ENCODE data around the gene SMARCD2.
"Not testable (repeated sequence)": the region's sequence is repeated elsewhere in the genome, so short reads cannot be mapped to it uniquely, and the experiment has no call there.

SMARCD2 gene

DNA sequence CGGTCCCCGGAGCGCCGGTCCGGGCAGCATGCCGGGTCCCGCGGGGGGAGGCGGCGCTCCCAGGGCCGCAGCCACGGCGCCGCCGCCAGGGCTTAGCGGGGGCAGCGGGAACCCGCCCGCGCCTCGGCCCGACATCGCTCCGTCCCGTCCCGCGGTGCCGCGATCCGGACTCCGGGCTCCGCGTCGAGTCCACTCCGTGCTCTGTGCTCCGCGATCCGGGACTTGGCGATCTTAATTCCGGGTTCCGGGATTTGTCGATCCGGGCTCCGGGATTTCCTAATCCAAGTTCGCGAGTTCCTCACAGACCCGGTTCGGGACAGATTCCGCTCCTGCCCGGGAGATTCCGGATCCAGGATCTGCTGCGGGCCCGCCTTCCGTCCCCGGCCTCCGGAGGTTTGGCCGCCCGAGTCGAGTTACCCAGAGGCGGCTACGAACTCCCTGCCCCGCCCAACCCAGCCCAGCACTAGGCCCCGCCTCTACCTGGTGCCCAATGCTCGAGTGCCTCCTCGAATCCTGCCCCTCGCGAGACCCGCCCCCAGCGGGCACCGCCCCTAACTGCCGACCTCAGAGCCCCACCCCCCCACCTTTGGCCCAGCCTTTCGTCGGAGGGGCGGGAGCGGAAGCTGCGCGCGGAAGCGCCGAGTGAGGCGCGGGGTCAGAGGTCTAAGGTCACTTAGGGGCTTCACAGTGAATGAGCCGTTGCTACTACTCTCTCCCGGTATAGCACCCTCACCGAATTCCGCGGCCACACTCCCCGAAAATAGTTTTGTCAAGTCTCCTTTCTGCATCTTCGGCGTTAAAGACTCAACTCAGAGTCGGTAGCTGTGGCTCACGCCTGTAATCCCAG, at the start of gene SMARCD2:
TSS of gene SMARCD2 (minus strand) at position 146 of the 847 bp plus-strand sequence. CDS start at position 135, 11 bp downstream.
- DNase-seq (ENCODE audit: low read depth in 2 of 2, low spot score in 1 of 2), result peak; percentile 96 to 98

DNA sequence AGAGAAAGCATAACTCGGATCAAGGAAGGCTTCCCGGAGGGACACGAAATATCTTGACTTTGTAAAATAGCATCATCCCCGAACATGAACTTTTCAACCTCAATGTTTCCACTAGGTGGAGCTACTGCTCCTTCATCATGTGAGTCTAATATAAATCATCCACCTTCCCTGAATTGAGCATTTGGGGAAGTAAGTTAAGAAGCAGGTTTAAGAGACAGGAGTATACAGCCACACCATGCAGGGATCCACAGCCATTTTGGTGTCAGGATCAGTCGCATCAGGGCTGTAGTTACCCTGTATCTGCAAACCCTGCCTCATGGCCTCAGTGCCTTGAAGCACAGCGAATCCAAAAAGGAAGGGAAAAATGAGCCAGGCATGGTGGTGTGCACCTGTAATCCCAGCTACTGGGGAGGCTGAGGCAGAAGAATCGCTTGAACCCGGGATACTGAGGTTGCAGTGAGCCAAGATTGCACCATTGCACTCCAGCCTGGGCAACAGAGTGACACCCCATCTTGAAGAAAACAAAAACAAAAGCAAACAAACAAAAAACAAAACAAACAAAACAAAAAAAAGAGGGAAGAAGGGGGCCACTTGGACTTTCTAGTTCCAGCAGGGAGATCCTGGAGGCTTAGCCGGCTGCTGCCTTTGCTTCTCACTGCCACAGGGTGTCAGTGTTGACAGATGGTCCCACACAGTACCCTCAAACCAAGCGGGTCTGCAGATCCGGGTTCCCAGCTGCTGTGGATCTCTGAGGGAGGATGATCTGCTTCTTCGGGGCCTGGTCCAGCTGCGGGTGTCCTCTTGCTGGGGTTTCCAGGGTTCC, 46.8 kb upstream of the SMARCD2 start:
- DNase-seq (ENCODE audit: low read depth in 2 of 2, low spot score in 1 of 2), result not testable (repeated sequence)

DNA sequence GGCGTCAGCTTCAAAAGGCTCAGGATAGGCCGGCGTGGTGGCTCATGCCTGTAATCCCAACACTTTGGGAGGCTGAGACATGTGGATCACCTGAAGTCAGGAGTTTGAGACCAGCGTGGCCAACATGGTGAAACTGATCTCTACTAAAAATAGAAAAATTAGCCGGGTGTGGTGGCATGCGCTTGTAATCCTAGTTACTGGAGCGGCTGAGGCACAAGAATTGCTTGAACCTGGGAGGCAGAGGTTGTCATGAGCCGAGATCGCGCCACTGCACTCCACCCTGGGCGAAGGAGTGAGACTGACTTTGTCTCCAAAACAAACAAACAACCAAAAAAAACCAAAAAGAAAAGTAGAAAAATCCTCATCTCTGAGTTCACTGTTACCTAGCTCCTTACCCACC, 42.6 kb upstream of the SMARCD2 start:
- not testable (repeated sequence) for DNase-seq (ENCODE audit: low read depth in 2 of 2, low spot score in 1 of 2)

DNA sequence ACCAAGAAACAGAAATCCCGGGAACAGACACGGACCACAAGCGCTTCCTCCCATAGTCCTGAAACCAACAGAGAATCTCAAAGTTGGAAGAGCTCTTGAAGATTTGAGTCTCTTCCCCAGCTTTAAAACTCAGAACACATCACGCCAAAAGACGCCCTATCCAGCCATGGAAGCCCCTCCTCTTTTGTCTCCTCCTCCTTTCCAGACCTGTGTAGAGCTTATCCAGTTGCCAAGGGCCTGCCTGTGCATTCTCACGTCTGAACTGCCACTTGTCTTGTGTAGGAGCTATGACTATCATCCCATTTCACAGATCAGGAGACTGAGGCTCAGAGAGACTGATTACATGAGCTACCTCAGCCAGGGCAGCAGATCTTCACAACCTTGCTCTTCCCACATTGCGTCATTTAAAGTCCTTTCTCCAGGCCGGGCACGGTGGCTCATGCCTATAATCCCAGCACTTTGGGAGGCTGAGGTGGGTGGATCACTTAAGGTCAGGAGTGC, 40.2 kb upstream of the SMARCD2 start:
- DNase-seq (ENCODE audit: low read depth in 2 of 2, low spot score in 1 of 2), result not testable (repeated sequence)

DNA sequence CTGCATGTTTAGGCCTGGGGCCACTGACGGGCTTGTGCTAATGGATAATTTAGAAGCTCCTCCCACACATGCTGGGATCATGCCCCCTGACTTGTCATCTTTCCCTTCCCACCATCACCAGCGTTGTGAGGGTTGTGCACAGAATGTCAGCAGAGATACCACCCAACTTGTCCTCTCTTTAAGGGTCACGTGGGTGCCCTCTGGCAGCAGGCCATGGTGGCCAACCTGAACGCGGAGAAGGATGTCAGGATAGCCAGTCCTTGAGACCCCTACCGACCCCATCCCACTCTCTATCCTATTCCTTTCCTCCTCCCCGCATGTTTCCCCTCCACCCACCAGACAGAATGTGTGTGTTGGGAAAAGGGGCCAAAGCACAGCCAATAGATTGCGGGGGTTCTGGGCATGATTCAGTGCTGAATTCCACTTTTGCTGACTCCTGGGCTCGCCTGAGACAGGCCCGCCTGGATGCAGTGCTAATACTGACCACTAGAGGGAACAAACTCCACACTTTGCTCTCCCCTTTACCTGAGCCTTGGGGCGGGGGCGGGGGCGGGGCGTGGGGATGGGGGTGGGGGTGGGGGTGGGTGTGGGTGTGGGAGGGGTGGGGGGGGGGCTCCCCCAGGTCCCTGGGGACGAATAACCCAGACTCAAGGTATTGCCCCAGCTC, 39.6 kb upstream of the SMARCD2 start, which contains the start of gene GH2:
TSS of gene GH2 (minus strand) at position 10 of the 667 bp plus-strand sequence. CDS start 143 bp downstream, outside the sequence.
- peak; percentile 11 to 24 for DNase-seq (ENCODE audit: low read depth in 2 of 2, low spot score in 1 of 2)

DNA sequence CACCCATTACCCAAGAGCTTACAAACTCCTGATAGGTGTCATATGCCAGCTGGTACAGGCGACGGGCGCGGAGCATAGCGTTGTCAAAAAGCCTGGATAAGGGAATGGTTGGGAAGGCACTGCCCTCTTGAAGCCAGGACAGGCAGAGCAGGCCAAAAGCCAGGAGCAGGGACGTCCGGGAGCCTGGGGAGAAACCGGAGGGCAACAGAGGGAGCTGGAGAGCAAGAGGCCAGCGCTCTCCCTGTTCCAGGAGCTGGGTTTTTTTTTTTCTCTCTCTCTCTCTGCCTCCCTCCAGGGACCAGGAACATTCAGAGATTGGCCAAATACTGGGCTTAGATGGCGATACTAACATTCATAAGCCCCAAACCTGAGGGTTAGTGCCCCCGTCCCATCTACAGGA, 38.9 kb upstream of the SMARCD2 start:
- DNase-seq (ENCODE audit: low read depth in 2 of 2, low spot score in 1 of 2), result not testable (repeated sequence)

DNA sequence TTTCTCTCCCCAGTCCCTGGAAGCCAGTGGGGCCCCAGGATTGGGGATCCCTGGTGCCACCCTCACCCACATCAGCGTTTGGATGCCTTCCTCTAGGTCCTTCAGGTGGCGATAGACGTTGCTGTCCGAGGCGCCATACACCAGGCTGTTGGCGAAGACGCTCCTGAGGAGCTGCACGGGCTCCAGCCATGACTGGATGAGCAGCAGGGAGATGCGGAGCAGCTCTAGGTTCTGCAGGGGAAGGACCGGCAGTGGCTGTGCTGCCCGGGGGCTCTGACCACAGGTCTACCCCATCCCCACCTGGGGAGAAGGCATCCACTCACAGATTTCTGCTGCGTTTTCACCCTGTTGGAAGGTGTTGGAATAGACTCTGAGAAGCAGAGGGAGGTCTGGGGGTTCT, 38.2 kb upstream of the SMARCD2 start:
- no peak for DNase-seq (ENCODE audit: low read depth in 2 of 2, low spot score in 1 of 2)

DNA sequence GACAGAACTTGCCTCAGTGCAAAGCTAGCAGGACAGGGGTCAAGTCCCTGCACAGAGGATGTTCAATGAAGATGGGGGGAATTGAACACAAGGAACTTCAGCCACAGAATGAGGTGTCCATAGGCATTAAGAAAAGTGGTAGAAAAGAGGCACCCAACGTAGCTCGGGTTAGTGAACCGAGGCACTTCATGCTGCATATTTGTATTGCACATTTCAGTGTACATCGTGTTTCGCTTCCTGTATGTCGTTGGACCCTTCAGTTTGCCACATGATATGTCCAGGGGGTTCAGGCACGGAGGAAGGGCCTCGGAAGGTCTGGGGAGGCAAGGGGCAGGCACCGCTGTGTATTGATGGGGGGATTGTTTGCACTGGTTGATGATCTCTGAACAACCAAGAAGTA, 35.9 kb upstream of the SMARCD2 start:
- DNase-seq (ENCODE audit: low read depth in 2 of 2, low spot score in 1 of 2), result not testable (repeated sequence)

DNA sequence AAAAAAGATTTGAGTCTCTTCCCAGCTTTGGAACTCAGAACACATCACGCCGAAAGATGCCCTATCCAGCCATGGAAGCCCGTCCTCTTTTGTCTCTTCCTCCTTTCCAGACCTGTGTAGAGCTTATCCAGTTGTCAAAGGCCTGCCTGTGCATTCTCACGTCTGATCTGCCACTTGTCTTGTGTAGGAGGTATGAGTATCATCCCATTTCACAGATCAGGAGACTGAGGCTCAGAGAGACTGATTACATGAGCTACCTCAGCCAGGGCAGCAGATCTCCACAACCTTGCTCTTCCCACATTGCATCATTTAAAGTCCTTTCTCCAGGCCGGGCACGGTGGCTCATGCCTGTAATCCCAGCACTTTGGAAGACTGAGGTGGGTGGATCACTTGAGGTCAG, 32.2 kb upstream of the SMARCD2 start:
- DNase-seq (ENCODE audit: low read depth in 2 of 2, low spot score in 1 of 2), result not testable (repeated sequence)

DNA sequence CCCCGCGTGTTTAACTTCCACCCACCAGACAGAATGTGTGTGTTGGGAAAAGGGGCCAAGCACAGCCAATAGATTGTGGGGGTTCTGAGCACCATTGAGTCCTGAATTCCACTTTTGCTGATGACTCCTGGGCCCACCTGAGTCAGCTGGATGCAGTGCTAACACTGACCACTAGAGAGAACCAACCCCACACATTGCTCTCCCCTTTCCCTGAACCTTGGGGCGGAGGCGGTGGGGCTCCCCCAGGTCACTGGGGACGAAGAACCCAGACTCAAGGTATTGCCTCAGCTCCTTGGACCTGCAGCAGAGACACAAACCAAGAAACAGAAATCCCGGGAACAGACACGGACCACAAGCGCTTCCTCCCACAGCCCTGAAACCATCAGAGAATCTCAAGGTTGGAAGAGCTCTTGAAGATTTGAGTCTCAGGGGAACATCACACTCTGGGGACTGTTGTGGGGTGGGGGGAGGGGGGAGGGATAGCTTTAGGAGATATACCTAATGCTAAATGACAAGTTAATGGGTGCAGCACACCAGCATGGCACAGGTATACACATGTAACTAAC, 31.7 kb upstream of the SMARCD2 start:
- not testable (repeated sequence) for DNase-seq (ENCODE audit: low read depth in 2 of 2, low spot score in 1 of 2)

DNA sequence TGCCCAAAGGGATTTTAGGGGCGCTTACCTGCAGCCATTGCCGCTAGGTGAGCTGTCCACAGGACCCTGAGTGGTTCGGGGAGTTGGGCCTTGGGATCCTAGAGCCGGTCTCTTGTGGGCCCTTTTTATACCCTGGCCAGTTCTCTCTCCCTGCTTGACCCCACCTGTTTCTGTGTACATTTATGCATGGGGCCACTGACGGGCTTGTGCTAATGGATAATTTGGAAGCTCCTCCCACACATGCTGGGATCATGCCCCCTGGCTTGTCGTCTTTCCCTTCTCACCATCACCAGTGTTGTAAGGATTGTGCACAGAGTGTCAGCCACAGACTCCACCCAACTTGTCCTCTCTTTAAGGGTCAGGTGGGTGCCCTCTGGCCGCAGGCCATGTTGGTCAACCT, 31.1 kb upstream of the SMARCD2 start, which contains the start of gene CSH2:
TSS of gene CSH2 (minus strand) at position 101 of the 400 bp plus-strand sequence. CDS start at position 38, 63 bp downstream.
- not testable (repeated sequence) for DNase-seq (ENCODE audit: low read depth in 2 of 2, low spot score in 1 of 2)

DNA sequence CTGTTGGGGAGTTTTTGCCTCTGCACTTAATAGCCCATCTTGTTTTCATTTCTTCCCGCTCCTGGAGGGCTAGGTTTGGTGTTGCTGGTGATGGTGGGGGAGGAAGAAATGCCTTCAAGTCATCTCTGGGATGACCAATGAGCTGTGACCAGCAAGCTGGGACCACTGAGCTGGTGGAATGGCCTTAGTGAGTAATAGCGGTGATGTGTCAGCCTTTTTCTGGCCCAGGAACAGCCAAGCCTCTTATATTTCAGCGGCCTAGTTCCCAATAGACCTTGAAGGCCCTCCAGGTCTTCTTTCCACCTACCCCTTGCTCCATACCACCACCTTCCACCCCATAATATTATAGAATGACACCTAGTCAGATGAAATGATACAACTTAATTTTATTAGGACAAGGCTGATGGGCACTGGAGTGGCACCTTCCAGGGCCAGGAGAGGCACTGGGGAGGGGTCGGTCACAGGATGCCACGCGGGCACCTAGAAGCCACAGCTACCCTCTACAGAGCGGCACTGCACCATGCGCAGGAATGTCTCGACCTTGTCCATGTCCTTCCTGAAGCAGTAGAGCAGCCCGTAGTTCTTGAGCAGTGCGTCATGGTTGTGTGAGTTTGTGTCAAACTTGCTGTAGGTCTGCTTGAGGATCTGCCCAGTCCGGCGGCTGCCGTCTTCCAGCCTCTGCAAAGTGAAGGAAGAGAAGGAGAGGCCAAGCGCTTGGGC, 29.3 kb upstream of the SMARCD2 start:
- DNase-seq (ENCODE audit: low read depth in 2 of 2, low spot score in 1 of 2), result not testable (repeated sequence)

DNA sequence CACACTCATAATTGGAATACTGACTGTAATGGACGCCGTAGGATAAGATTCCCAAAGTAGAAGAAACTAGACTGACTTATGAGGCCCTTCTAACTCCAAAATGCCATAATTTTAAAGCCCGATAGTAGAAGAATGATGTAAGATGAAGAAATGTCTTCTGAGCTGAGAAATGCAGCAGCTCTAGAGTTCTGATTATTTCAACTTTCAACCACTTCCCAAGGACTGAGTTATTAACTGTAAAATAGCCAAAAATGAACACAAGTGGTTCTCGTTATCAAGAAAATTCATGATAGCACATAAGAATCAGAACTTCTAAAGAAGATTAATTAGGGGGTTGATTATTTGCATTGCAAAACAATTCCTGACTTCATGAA, 27.8 kb upstream of the SMARCD2 start:
- DNase-seq (ENCODE audit: low read depth in 2 of 2, low spot score in 1 of 2), result not testable (repeated sequence)

DNA sequence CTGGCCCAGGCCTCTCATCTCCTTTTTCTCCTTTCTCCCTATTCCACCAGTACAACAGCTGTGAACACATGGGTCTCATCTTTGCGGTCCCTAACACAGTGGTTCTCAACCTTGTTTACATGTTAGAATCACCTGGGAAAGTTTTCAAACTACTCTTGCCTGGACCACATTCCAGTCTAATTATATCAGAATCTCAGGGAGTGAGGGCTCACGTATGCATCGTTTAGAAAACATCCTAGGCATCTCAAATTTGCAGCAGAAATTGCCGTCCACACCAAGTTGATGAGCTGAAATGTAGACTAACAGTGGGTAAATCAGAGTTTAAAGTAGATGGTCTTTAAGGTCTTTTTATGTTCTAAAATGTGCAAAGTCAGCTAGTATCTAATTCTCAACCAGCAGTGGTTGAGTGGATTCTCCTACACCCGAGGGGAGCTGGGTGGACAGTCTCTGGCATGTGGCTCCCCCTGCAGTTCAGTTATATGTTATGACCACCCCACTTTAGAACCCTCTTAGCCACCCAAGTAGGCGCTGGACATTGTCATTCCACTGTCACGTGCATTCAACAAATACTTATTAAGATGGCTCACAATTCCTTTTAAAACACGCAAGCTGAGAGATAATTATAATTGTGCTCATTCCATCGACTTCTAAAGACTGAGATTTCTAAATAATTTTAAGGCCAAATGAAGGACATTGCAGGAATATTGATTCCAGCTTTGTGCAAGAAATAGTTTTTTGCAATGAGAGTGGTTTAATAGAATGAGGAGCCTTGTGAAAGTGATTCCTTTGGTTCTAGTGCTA, 27.2 kb upstream of the SMARCD2 start:
- not testable (repeated sequence) for DNase-seq (ENCODE audit: low read depth in 2 of 2, low spot score in 1 of 2)

DNA sequence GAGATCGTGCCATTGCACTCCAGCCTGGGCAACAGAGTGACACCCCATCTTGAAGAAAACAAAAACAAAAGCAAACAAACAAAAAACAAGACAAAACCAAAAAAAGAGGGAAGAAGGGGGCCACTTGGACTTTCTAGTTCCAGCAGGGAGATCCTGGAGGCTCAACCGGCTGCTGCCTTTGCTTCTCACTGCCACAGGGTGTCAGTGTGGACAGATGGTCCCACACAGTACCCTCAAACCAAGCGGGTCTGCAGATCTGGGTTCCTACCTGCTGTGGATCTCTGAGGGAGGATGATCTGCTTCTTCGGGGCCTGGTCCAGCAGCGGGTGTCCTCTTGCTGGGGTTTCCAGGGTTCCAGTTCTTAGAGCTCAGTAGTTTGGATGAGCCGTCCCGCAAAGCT, 24.1 kb upstream of the SMARCD2 start:
- DNase-seq (ENCODE audit: low read depth in 2 of 2, low spot score in 1 of 2), result not testable (repeated sequence)

DNA sequence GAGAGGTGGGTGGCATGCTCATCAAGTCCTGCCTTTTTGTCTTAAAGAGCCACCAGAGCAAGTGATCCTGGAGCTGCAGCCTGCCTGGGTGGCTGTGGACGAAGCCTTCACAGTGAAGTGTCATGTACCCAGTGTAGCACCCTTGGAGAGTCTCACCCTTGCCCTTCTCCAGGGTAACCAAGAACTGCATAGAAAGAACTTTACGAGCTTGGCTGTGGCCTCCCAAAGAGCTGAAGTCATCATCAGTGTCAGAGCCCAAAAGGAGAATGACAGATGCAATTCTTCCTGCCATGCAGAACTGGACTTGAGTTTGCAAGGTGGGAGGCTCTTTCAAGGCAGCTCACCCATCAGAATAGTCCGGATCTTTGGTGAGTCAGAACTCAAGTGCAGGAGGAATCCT, 16.8 kb upstream of the SMARCD2 start:
- no peak for DNase-seq (ENCODE audit: low read depth in 2 of 2, low spot score in 1 of 2)

DNA sequence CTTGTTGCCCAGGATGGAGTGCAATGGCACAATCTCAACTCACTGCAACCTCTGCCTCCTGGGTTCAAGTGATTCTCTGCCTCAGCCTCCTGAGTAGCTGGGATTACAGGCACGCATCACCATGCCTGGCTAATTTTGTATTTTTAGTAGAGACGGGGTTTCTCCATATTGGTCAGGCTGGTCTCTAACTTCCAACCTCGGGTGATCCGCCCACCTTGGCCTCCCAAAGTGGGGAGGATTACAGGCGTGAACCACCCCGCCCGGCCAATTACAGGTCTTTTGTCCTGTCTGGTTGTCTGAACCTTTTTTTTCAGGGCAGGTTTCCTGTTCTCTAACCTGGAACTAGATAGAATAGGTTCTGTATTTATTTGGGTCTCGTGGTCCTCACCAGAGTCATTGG, 13.9 kb upstream of the SMARCD2 start:
- not testable (repeated sequence) for DNase-seq (ENCODE audit: low read depth in 2 of 2, low spot score in 1 of 2)

DNA sequence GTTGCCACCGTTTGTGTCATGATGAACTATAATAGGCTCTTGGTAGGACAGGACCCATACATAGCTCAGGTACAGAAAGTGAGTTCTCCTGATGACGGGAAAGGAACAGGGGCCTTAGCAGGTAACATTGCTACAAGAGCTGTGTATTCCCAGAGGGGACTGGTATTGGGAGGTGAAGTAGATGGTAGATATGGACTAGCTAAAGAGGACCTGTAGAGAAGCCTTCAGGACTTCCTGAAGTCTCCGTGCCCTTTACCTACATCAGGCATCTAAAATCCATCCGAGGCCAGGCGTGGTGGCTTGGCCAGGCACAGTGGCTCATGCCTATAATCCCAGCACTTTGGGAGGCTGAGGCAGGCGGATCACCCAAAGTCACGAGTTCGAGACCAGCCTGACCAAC, 12.7 kb upstream of the SMARCD2 start:
- DNase-seq (ENCODE audit: low read depth in 2 of 2, low spot score in 1 of 2), result no peak

DNA sequence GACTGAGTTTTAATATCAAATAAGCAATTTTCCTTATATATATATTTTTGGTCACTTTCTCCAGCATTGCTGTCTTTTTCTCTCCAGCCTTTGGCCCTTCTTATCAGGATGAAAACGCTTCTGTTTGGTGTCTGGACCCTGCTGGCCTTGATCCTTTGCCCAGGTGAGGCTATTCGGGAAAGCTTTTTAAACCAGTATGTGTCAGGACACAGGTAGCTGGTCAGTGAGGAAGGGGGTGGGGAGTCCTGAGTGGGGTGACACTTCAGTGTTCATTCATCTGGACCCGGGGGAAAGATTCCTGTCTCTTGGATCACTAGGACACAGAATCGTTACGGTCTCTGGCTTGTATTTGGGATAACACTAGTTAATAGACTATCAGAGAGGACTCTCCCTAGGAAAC, 12.2 kb upstream of the SMARCD2 start:
- DNase-seq (ENCODE audit: low read depth in 2 of 2, low spot score in 1 of 2), result no peak
